NB4 (cell line): ENCODE data around the gene BACE1-AS.

Experiments
- CTCF ChIP-seq: IDR thresholded peaks from one replicate; pipeline ENCODE4 v1.5.1; 2012; ENCODE audit warnings: low read depth, low read length
- POLR2A ChIP-seq: IDR thresholded peaks from 2 replicates; pipeline ENCODE4 v1.6.1; 2011; ENCODE audit warnings: mild to moderate bottlenecking; ENCODE audit not compliant: insufficient read length; ENCODE audit errors: extremely low read depth

- TF ChIP-seq CTCF (no peak), POLR2A (no peak)
Observed at GRCh38 chr11:117327567-117328374, 36.6 kb downstream of the BACE1-AS start, which contains the start of gene CEP164.
